GM10248 (cell line): ENCODE data around the gene PRKCZ.

ENCODE experiments used
- CTCF ChIA-PET: fragments of 300-600 bp; sonication (Branson Sonifier 250); formaldehyde crosslinking; extraction: SDS; loops from one replicate; lab custom pipeline; 2021; ENCODE audit warnings: antibody characterized with exemption; lab: Yijun Ruan, JAX
- POLR2A ChIA-PET: fragments of 350-650 bp; sonication (Branson Sonifier 250); formaldehyde crosslinking; extraction: SDS; loops from one replicate; lab custom pipeline; 2020; ENCODE audit warnings: antibody characterized with exemption; lab: Yijun Ruan, JAX
- DNase-seq: peaks from one replicate; pipeline ENCODE4 v3.0.0; 2012; ENCODE audit errors: extremely low spot score
- TF ChIP-seq, protein P1 (sequence below): IDR thresholded peaks from 2 replicates; pipeline ENCODE4 v1.5.1; 2012; ENCODE audit warnings: mild to moderate bottlenecking, low read depth; ENCODE audit errors: extremely low read depth, missing control alignments, control extremely low read depth

Gene PRKCZ

DNA sequence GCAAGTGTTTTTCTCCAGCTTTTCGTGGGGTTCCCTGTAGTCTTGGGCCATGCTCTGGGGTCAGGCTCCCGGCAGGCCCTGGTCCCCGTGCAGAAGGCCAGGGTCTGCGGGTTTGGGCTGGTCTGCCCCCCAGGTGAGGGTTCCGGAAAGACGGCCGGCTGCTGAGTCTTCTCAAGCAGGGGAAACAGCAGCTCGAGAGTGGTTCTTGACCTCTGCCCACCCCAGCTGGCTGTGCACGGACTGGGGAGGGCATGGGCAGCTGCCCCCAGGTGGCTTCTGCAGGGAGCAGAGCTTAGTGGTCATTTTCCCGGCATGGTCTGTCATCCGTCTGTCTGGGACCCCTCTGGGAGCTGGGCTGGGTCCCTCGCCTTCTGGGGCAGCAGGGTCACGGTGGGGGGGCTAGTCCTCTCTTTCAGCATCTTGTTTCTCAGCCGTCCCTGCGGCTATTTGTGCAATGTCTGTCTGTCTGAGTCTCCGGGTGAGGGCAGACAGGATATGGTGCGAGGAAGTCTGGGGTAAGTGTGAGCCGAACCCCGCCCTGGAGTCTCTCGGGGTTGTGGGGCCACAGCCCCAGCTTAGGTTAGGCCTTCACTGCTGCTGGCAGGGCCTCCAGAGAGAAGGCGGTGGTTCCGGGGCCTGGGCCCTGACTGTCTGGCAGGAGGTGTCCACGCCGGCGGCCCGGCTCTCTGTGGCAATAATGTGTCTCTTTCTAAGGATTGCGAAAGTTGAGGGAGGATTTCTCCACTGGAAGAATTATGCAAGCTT, 184.0 kb downstream of the PRKCZ start:
- DNase-seq, result peak; percentile 70
- ChIA-PET CTCF (interaction anchor here (1.0 to 1.9 kb wide), 6 partner anchors 14 to 313 kb away, joined by 3 to 7 read pairs (median 3); partner anchors contain the start of gene FAAP20), POLR2A (no interaction called here)
- TF ChIP-seq, protein P1, sequence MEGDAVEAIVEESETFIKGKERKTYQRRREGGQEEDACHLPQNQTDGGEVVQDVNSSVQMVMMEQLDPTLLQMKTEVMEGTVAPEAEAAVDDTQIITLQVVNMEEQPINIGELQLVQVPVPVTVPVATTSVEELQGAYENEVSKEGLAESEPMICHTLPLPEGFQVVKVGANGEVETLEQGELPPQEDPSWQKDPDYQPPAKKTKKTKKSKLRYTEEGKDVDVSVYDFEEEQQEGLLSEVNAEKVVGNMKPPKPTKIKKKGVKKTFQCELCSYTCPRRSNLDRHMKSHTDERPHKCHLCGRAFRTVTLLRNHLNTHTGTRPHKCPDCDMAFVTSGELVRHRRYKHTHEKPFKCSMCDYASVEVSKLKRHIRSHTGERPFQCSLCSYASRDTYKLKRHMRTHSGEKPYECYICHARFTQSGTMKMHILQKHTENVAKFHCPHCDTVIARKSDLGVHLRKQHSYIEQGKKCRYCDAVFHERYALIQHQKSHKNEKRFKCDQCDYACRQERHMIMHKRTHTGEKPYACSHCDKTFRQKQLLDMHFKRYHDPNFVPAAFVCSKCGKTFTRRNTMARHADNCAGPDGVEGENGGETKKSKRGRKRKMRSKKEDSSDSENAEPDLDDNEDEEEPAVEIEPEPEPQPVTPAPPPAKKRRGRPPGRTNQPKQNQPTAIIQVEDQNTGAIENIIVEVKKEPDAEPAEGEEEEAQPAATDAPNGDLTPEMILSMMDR, result no peak

DNA sequence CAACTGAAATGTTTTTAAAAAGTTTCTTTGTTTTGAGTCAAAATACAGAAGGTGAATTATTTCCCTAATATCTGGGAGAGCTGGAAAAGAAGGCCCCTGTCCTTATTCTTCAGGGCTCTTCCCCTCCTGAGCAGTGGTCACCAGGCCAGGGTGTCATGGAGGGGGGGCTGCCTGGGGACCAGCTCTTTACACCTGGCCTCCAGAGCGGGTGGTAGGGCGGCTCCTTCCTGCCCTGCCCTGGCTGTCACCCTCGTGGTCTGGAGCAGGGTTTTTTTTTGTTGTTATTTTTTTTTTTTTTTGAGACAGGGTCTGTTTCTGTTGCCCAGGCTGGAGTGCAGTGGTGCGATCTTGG, 184.5 kb downstream of the PRKCZ start:
- DNase-seq, result no peak
- POLR2A ChIA-PET, result no interaction called here
- TF ChIP-seq, protein P1, result no peak
- CTCF ChIA-PET, result interaction anchor here (1.0 to 1.3 kb wide), 4 partner anchors 14 to 312 kb away, joined by 3 read pairs; no protein-coding TSS in a partner anchor
